ENCODE measurements around the gene NOC4L. TPM values are rescaled to one million over a fixed set of nuclear protein-coding genes. Genes with fewer than 3 reads are reported as not detected.

The NOC4L gene
- total and polyA plus RNA-seq, 2 experiments from 2014 or later = 42.4 to 54.7 TPM

DNA sequence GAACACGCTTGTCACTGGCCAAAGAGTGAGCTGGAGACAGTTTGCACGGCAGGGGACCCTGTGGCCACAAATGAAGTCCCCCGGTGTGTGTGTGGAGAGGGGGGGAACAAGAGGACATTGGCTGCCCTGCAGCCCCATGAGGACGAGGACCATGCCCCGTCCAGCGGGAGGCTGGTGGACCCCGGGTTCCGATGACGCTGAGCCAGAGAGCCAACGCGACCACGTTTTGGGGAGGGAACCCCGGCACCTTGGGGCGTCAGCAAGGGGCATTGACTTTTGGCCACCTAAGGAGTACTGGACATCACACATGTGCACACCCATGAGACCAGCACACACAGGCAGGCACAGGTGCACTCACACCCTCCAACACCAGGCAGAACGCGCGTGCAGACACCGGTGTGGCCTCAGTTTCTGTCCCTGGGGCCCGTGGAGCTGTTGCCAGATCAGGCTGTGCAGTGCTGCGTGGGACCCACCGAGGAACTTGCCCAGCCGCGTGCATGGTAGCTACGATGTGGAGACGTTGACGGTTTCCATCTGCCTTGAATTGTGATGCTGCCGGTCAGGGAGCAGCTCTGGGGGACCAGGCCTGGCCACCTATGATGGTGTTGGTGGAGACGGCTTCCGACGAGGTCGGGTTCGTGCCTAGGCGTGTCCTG, 26.5 kb downstream of the NOC4L start (continued):
- TF ChIP-seq ZNF462 (CRISPR knock-in tag; IDR thresholded peaks at IDR 0.05) (no peak), JUNB (IDR thresholded peaks at IDR 0.05; ENCODE audit: unreplicated experiment) (no peak), ZNF331 (CRISPR knock-in tag; IDR thresholded peaks at IDR 0.05; ENCODE audit: low read depth) (no peak)

DNA sequence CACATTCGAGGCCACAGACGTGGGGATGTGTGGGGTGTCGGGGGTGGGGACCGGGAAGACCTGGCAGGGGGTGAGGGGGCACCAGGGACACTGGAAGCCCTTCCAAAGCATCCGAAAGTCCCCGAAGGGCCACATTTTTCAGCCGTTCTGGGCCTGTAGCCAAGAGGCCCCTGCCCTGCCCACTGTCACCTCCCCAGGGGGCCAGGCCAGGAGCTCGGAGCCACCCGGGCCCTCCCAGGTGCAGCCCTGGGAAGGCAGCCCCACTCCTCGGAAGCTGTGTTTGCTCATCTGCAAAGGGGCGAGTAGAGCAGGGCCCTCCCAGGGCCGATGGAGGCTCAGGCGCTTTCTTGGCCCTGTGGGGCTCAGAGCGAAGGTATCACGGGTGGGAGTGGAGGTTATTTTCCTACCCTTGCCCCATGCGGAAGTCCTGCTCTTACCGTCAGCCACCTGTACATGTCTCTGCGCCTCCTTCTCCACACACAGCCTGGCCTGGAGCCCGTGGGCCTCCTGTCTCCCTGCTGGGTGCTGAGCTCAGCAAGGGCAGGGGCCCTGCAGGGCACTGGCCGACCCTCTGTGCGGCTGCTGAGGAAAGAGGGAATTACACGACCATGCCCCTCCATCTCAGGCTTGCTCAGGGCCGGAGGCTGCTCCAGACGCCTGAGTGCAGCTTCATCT, 27.2 kb downstream of the NOC4L start:
- ATAC-seq (no peak), DNase-seq (ENCODE audit: low spot score) (no peak)
- no peak overlapping the region for H3K27ac Mint-ChIP-seq
- Histone ChIP-seq H3K9me2 (ENCODE audit: insufficient read depth) (no peaks in the 10 kb centered on the region), H3K4me1 (ENCODE audit: insufficient read depth) (no peaks in the 10 kb centered on the region), H4K20me1 (replicated peaks; ENCODE audit: insufficient read depth) (no peaks in the 10 kb centered on the region), H3K36me3 (ENCODE audit: insufficient read depth) (no peaks in the 10 kb centered on the region), H2AFZ (no peak overlapping the region), H3K27ac (ENCODE audit: low read depth) (no peak overlapping the region), H3K79me2 (replicated peaks; ENCODE audit: insufficient read depth) (no peaks in the 10 kb centered on the region), H3K4me2 (no peak overlapping the region), H3K4me3 (no peak overlapping the region), H3F3A (replicated peaks; ENCODE audit: low read depth) (no peaks in the 10 kb centered on the region), H3K27me3 (ENCODE audit: insufficient read depth) (no peaks in the 10 kb centered on the region)
- TF ChIP-seq JUNB (IDR thresholded peaks at IDR 0.05; ENCODE audit: unreplicated experiment) (no peak), EZH2phosphoT487 (IDR thresholded peaks at IDR 0.05; ENCODE audit: unreplicated experiment) (no peak), ETS1 (IDR thresholded peaks at IDR 0.05) (no peak), NANOG (IDR thresholded peaks at IDR 0.05; ENCODE audit: borderline replicate concordance) (no peak), EZH2 (IDR thresholded peaks at IDR 0.05; ENCODE audit: low read depth, unreplicated experiment) (no peak), ZNF114 (CRISPR knock-in tag; IDR thresholded peaks at IDR 0.05) (no peak), POLR2AphosphoS5 (IDR thresholded peaks at IDR 0.05; ENCODE audit: low read depth) (no peak)
- TF ChIP-seq, protein P1, sequence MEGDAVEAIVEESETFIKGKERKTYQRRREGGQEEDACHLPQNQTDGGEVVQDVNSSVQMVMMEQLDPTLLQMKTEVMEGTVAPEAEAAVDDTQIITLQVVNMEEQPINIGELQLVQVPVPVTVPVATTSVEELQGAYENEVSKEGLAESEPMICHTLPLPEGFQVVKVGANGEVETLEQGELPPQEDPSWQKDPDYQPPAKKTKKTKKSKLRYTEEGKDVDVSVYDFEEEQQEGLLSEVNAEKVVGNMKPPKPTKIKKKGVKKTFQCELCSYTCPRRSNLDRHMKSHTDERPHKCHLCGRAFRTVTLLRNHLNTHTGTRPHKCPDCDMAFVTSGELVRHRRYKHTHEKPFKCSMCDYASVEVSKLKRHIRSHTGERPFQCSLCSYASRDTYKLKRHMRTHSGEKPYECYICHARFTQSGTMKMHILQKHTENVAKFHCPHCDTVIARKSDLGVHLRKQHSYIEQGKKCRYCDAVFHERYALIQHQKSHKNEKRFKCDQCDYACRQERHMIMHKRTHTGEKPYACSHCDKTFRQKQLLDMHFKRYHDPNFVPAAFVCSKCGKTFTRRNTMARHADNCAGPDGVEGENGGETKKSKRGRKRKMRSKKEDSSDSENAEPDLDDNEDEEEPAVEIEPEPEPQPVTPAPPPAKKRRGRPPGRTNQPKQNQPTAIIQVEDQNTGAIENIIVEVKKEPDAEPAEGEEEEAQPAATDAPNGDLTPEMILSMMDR (conservative IDR thresholded peaks at IDR 0.05; ENCODE audit: low read depth in 2 of 2) = no peak
- H3K9me3 Mint-ChIP-seq = peaks cover 6% of the 10 kb centered on the region; the same call in 2 of the 3 replicates
- no peaks in the 10 kb centered on the region for H3K36me3 Mint-ChIP-seq (ENCODE audit: low read depth)
- H3K4me1 Mint-ChIP-seq = no peaks in the 10 kb centered on the region
- peaks cover 18% of the 10 kb centered on the region for H3K27me3 Mint-ChIP-seq (ENCODE audit: insufficient read depth, low read depth, poor library complexity)
- H3K4me3 Mint-ChIP-seq = no peak overlapping the region

Data from GM23338 (cell line).